SK-N-SH (cell line): ENCODE data around the gene LONP2.
A peak's percentile ranks its signal among the peaks of the same experiment; 100 is the strongest.

Experiments
- CHD2 ChIP-seq: fragments of 150-350 bp; IDR thresholded peaks from 2 replicates; pipeline ENCODE4 v1.6.1; 2018; ENCODE audit warnings: low read length; ENCODE audit not compliant: partially characterized antibody
- CTCF ChIP-seq: fragments of 200-600 bp; sonication (generic); IDR thresholded peaks from 2 replicates; pipeline ENCODE4 v1.6.1; 2017; ENCODE audit warnings: antibody characterized with exemption, mild to moderate bottlenecking, moderate library complexity
- EZH2phosphoT487 ChIP-seq: fragments of 200-600 bp; sonication (generic); IDR thresholded peaks from 2 replicates; pipeline ENCODE4 v1.6.1; 2017; ENCODE audit warnings: low read depth, mixed run types, mild to moderate bottlenecking, antibody characterized with exemption, moderate library complexity, borderline replicate concordance
- MEF2A ChIP-seq: IDR thresholded peaks from 2 replicates; pipeline ENCODE4 v1.4.0; 2012; ENCODE audit warnings: low read depth, borderline replicate concordance
- NRF1 ChIP-seq: IDR thresholded peaks from 2 replicates; pipeline ENCODE4 v1.6.1; 2012; ENCODE audit warnings: low read depth, mild to moderate bottlenecking, low read length
- RAD21 ChIP-seq: IDR thresholded peaks from 2 replicates; pipeline ENCODE4 v1.6.1; 2012; ENCODE audit warnings: mild to moderate bottlenecking, low read length
- RCOR1 ChIP-seq: fragments of 150-350 bp; IDR thresholded peaks from 2 replicates; pipeline ENCODE4 v1.6.1; 2017; ENCODE audit warnings: antibody characterized with exemption, low read length
- RXRA ChIP-seq: IDR thresholded peaks from 2 replicates; pipeline ENCODE4 v1.4.0; 2012; ENCODE audit warnings: low read depth, mild to moderate bottlenecking, borderline replicate concordance
- SIN3A ChIP-seq: IDR thresholded peaks from 2 replicates; pipeline ENCODE4 v1.6.1; 2012; ENCODE audit warnings: low read depth, mild to moderate bottlenecking, low read length, moderate library complexity, borderline replicate concordance
- USF2 ChIP-seq: fragments of 150-350 bp; IDR thresholded peaks from 2 replicates; pipeline ENCODE4 v1.6.1; 2017; ENCODE audit warnings: antibody characterized with exemption, low read length, low read depth, borderline replicate concordance
- ZBTB33 ChIP-seq: IDR thresholded peaks from 2 replicates; pipeline ENCODE4 v1.4.0; 2012; ENCODE audit warnings: low read depth, borderline replicate concordance

GRCh38 chr16:48365601-48366164, 121.6 kb downstream of the LONP2 start:
- TF ChIP-seq SIN3A (no peak), CHD2 (no peak), USF2 (no peak), ZBTB33 (no peak), RAD21 (no peak; the same call in 1 of the 2 replicates), CTCF (no peak), NRF1 (peak; percentile 55), MEF2A (no peak), RCOR1 (peak; percentile 32; the same call in 1 of the 2 replicates), RXRA (no peak), EZH2phosphoT487 (no peak)
